ENCODE results near the gene PRB3. TPM values are rescaled to one million over a fixed set of nuclear protein-coding genes. Genes with fewer than 3 reads are reported as not detected.
A peak's percentile ranks its signal among the peaks of the same experiment; 100 is the strongest.

Gene PRB3
- polyA plus RNA-seq, 2 of the 4 experiments (the other 2 are of a cell fraction) = not detected

DNA sequence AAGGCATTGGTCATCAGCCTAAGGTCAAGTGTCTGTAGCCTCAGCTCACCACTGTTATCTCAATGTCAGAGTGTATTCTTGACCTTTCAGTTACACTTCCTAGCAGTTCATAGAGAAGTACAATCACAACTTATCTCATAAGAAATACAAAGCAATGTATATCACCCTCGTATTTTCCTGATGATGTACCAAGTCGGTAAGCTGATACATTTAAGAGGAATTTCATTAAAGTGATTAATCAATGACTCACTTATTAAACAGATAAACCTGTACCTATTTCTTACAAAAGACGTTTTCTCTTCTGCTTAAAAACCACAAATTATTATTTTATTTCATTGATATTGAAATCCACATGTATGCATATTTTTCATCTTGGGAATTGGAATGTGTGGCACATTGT is 3.9 kb upstream of the PRB3 start:
- Histone ChIP-seq H3K9me3 (no peaks in the 10 kb centered on the region), H3K4me2 (no peak overlapping the region), H3K27ac (no peak overlapping the region), H3K4me1 (no peaks in the 10 kb centered on the region), H3K4me3 (no peak overlapping the region)
- FAIRE-seq (peak; percentile 28), DNase-seq (ENCODE audit: low read depth in 1 of 2, low spot score in 1 of 2) (no peak), ATAC-seq (no peak)
- TF ChIP-seq FOXS1 (CRISPR knock-in tag; IDR thresholded peaks at IDR 0.05) = no peak
- CTCF ChIA-PET = no interaction called here
- POLR2A ChIA-PET = no interaction called here
- 16% methylated on average over 3 of the region's 3 CpGs for WGBS (ENCODE audit: missing lambda C conversion rate)

DNA sequence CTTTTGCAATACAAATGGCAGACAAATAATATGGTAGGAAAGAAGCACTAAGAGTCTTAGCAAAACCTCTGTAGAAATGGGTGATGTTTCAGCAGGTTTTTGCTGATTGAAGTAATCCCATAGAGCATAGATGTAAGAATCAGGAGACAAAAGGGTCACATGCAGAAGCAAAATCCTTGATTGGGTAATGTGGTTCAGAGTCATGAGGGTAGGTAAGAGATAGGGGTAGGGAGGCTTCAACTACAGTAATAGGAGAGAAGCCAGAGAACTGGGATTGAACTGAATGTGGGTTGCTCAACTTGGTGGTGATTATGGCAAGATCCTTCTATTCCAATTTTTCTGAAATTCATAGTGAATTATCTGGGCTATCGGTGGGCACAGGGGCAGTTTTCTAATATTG is 5.0 kb downstream of the PRB3 start:
- 34% methylated on average over 1 of the region's 1 CpG for WGBS (ENCODE audit: missing lambda C conversion rate)
- no peak for ATAC-seq
- no peak overlapping the region for H3K27ac ChIP-seq

DNA sequence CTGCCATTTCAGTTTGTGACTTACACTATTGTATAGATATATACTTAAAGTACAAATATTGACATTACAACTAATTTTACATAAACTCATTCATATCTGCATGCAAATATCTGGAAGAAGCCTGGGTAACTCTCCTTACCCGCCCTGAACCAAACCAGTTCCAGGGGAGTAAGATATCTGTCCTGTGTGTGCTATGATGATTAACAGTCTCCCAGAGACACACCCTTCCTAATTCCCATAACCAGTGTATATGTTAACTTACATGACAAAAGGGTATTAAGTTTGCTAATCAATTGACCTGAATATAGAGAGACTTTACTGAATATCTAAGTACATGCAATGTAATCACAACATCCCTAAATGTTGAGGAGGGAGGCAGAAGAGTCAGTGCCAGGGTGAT is 23.0 kb downstream of the PRB3 start:
- no peak for DNase-seq (ENCODE audit: low read depth in 1 of 2, low spot score in 1 of 2)
- no peak overlapping the region for H3K27ac ChIP-seq
- no peak for FAIRE-seq
- no peaks in the 10 kb centered on the region for H3K4me1 ChIP-seq
- ChIA-PET POLR2A (no interaction called here), CTCF (no interaction called here)
- 46% methylated on average over 1 of the region's 1 CpG for WGBS (ENCODE audit: missing lambda C conversion rate)
- ATAC-seq = no peak
- H3K9me3 ChIP-seq = no peaks in the 10 kb centered on the region
- no peak overlapping the region for H3K4me3 ChIP-seq
- TF ChIP-seq, protein P1, sequence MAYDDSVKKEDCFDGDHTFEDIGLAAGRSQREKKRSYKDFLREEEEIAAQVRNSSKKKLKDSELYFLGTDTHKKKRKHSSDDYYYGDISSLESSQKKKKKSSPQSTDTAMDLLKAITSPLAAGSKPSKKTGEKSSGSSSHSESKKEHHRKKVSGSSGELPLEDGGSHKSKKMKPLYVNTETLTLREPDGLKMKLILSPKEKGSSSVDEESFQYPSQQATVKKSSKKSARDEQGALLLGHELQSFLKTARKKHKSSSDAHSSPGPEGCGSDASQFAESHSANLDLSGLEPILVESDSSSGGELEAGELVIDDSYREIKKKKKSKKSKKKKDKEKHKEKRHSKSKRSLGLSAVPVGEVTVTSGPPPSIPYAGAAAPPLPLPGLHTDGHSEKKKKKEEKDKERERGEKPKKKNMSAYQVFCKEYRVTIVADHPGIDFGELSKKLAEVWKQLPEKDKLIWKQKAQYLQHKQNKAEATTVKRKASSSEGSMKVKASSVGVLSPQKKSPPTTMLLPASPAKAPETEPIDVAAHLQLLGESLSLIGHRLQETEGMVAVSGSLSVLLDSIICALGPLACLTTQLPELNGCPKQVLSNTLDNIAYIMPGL (CRISPR knock-in tag; IDR thresholded peaks at IDR 0.05; ENCODE audit: borderline replicate concordance) = no peak
- TF ChIP-seq RCOR1 (IDR thresholded peaks at IDR 0.05; ENCODE audit: low read depth, low read length) = no peak
- no peak for TF ChIP-seq ZNF302 (CRISPR knock-in tag; IDR thresholded peaks at IDR 0.05)
- TF ChIP-seq, protein P2, sequence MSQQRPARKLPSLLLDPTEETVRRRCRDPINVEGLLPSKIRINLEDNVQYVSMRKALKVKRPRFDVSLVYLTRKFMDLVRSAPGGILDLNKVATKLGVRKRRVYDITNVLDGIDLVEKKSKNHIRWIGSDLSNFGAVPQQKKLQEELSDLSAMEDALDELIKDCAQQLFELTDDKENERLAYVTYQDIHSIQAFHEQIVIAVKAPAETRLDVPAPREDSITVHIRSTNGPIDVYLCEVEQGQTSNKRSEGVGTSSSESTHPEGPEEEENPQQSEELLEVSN (IDR thresholded peaks at IDR 0.05; ENCODE audit: borderline replicate concordance, low read depth) = no peak
- TF ChIP-seq GATA3 (IDR thresholded peaks at IDR 0.05; ENCODE audit: borderline replicate concordance) = no peak
- no peak overlapping the region for H3K4me2 ChIP-seq

More for the DNA sequence above, 5.0 kb downstream of the PRB3 start:
- Histone ChIP-seq H3K9me3 (no peaks in the 10 kb centered on the region), H3K4me2 (no peak overlapping the region), H3K4me3 (no peak overlapping the region), H3K4me1 (no peaks in the 10 kb centered on the region)
- ChIA-PET POLR2A (no interaction called here), CTCF (no interaction called here)
- DNase-seq (ENCODE audit: low read depth in 1 of 2, low spot score in 1 of 2) (no peak), FAIRE-seq (no peak)
- TF ChIP-seq CBX2 (IDR thresholded peaks at IDR 0.05; ENCODE audit: borderline replicate concordance, low read depth) (no peak), JUNB (IDR thresholded peaks at IDR 0.05) (no peak), SREBF2 (IDR thresholded peaks at IDR 0.05) (no peak), BHLHE40 (IDR thresholded peaks at IDR 0.05; ENCODE audit: low read depth, low read length) (no peak), RCOR1 (IDR thresholded peaks at IDR 0.05; ENCODE audit: low read depth, low read length) (no peak), ZSCAN20 (CRISPR knock-in tag; IDR thresholded peaks at IDR 0.05) (no peak), CHD2 (IDR thresholded peaks at IDR 0.05; ENCODE audit: low read length, partially characterized antibody) (no peak), NR3C1 (IDR thresholded peaks at IDR 0.05) (no peak), SMC3 (IDR thresholded peaks at IDR 0.05) (no peak), CHD4 (IDR thresholded peaks at IDR 0.05; ENCODE audit: borderline replicate concordance) (no peak), MAZ (IDR thresholded peaks at IDR 0.05; ENCODE audit: borderline replicate concordance, low read depth, low read length) (no peak), HOXB5 (CRISPR knock-in tag; IDR thresholded peaks at IDR 0.05) (no peak)
- TF ChIP-seq, protein P3, sequence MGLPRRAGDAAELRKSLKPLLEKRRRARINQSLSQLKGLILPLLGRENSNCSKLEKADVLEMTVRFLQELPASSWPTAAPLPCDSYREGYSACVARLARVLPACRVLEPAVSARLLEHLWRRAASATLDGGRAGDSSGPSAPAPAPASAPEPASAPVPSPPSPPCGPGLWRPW (IDR thresholded peaks at IDR 0.05) = no peak
- TF ChIP-seq, protein P4, sequence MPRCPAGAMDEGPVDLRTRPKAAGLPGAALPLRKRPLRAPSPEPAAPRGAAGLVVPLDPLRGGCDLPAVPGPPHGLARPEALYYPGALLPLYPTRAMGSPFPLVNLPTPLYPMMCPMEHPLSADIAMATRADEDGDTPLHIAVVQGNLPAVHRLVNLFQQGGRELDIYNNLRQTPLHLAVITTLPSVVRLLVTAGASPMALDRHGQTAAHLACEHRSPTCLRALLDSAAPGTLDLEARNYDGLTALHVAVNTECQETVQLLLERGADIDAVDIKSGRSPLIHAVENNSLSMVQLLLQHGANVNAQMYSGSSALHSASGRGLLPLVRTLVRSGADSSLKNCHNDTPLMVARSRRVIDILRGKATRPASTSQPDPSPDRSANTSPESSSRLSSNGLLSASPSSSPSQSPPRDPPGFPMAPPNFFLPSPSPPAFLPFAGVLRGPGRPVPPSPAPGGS (IDR thresholded peaks at IDR 0.05) = no peak
